Bronchus fibroblast of lung (primary cell): Measurements from ENCODE around the gene VPS37D. TPM values are rescaled to one million over a fixed set of nuclear protein-coding genes. Genes with fewer than 3 reads are reported as not detected.

Experiments used
- total RNA-seq: library from RNA; depleted of rRNA; stranded (reverse); fragments of >200 nt; gene quantifications from 2 replicates; pipeline ENCODE4 v1.2.3, GENCODE V29; 2015

The VPS37D gene
- total RNA-seq: 0.89 and 1.8 TPM in 2 replicates

DNA sequence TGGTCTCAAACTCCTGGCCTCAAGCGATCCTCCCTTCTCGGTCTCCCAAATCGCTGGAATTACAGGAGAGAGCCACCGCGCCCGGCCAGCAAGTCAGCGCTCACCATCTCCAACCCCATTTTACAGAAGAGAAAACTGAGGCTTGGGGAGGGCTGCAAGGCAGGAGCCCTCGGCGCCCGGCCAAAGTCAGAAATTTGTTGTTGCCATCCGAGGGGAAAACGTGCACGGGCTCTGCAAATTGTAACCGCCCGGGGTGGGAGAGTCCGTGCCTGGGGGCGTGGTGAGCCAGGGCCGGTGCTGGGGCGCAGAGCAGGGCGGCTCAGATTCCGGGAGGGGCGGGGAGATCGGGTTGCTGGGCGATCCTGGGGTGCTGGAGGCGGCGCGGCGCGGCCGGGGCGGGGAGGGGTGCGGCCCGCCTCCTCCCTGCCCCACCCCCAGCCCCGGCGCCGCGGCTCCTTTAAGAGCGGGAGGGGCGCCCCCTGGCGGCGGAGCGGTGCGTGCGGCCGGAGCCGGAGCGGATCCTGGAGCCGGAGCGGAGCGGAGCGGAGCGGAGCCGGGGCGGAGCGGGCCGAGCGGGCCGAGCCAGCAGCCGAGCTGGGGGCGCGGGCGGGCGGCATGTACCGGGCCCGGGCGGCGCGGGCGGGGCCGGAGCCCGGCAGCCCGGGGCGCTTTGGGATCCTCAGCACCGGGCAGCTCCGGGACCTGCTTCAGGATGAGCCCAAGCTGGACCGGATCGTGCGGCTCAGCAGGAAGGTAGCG lies at the start of gene VPS37D:
Gene VPS37D, plus strand, starts transcription at position 488 of the 759 bp plus-strand sequence. Its CDS starts 128 bp downstream, at position 616.

GRCh38 chr7:73623798-73624668 lies 43.6 kb upstream of the VPS37D start, which contains the start of gene MLXIPL:
TSS of gene MLXIPL (minus strand) at chr7:73624522. CDS start at chr7:73624492, 30 bp downstream.

GRCh38 chr7:73683056-73683787 lies 15.6 kb downstream of the VPS37D start, which contains the start of the genes BUD23 and DNAJC30:
TSS of gene BUD23 (plus strand) at chr7:73683597. CDS start at chr7:73683626, 29 bp downstream.
TSS of gene DNAJC30 (minus strand) at chr7:73683453. CDS start at chr7:73683423, 30 bp downstream.

GRCh38 chr7:73718905-73719805 lies 51.5 kb downstream of the VPS37D start, which contains the start of gene STX1A:
TSS of gene STX1A (minus strand) at chr7:73719669. CDS start at chr7:73719631, 38 bp downstream.

Other genes with a start within 250 kb of the VPS37D start
- gene FZD9, start 234.1 kb upstream of the VPS37D start, total RNA-seq: 0.50 and 0.59 TPM in 2 replicates
- 32.7 and 35.5 TPM in 2 replicates for gene BAZ1B, start 145.5 kb upstream of the VPS37D start, total RNA-seq
- gene BCL7B, start 110.1 kb upstream of the VPS37D start, total RNA-seq: 43.7 and 52.3 TPM in 2 replicates
- gene TBL2, start 89.3 kb upstream of the VPS37D start, total RNA-seq: 71.1 and 79.1 TPM in 2 replicates
- 0.67 and 2.4 TPM in 2 replicates for gene MLXIPL, start 43.3 kb upstream of the VPS37D start, total RNA-seq
- gene DNAJC30, start 15.6 kb downstream of the VPS37D start, total RNA-seq: 5.2 and 6.2 TPM in 2 replicates
- gene BUD23, start 15.8 kb downstream of the VPS37D start, total RNA-seq: 74.3 and 79.7 TPM in 2 replicates
- gene STX1A, start 51.8 kb downstream of the VPS37D start, total RNA-seq: 3.0 and 4.3 TPM in 2 replicates
- 25.9 and 26.3 TPM in 2 replicates for gene ABHD11, start 71.0 kb downstream of the VPS37D start, total RNA-seq
- not detected in 2 replicates for gene CLDN3, start 102.4 kb downstream of the VPS37D start, total RNA-seq
- 1.2 and 1.7 TPM in 2 replicates for gene CLDN4, start 163.2 kb downstream of the VPS37D start, total RNA-seq
- gene METTL27, start 174.7 kb downstream of the VPS37D start, total RNA-seq: 1.5 and 2.9 TPM in 2 replicates
- not detected in 2 replicates for gene TMEM270, start 193.3 kb downstream of the VPS37D start, total RNA-seq